Naive thymus-derived CD4-positive, alpha-beta T cell (primary cell): Measurements from ENCODE around the gene ZNF583. TPM values are rescaled to one million over a fixed set of nuclear protein-coding genes. Genes with fewer than 3 reads are reported as not detected.

Experiments
- ATAC-seq: fragments of 150-1000 bp; cut with Tn5 transposase; 2 replicates; pipeline ENCODE4 v1.10.0; 2021; ENCODE audit warnings: mild to moderate bottlenecking, moderate library complexity
- CTCF ChIA-PET: fragments of 350-600 bp; sonication (Branson Sonifier 250); formaldehyde crosslinking; loops from one replicate; lab custom pipeline; 2021; ENCODE audit warnings: antibody characterized with exemption; lab: Charles Lee
- POLR2A ChIA-PET: fragments of 350-600 bp; sonication (Branson Sonifier 250); formaldehyde crosslinking; loops from one replicate; lab custom pipeline; 2021; ENCODE audit warnings: antibody characterized with exemption, inconsistent platforms; lab: Charles Lee
- DNase-seq, 9 donors: peaks; one replicate each; pipeline versions ENCODE4 v3.0.0 to v3.0.0-alpha.2; 2020 to 2022; ENCODE audit warnings: mixed read lengths in 1 of 9
- H3K27ac ChIP-seq: one replicate; pipeline ENCODE4 v1.7.0; 2013; ENCODE audit warnings: mild to moderate bottlenecking, low read depth, low read length, moderate library complexity
- H3K27me3 ChIP-seq, 2 donors: one replicate each; pipeline ENCODE4 v1.7.0; 2013; ENCODE audit warnings: low read length in 2 of 2, mild to moderate bottlenecking in 2 of 2, moderate library complexity in 2 of 2; ENCODE audit not compliant: control insufficient read depth in 2 of 2, insufficient read depth in 2 of 2
- H3K36me3 ChIP-seq, 3 experiments: 1 replicate in 2 of 3; 2 replicates in 1 of 3; pipeline ENCODE4 v1.7.0; 2013; ENCODE audit warnings: low read length in 3 of 3, mild to moderate bottlenecking in 3 of 3, moderate library complexity in 1 of 3; ENCODE audit not compliant: insufficient read depth in 3 of 3, control insufficient read depth in 2 of 3
- H3K4me1 ChIP-seq, 2 donors: one replicate each; pipeline ENCODE4 v1.7.0; 2013; ENCODE audit warnings: low read length in 2 of 2, mild to moderate bottlenecking in 2 of 2, moderate library complexity in 1 of 2; ENCODE audit not compliant: control insufficient read depth in 2 of 2, insufficient read depth in 2 of 2
- H3K4me3 ChIP-seq: 2 replicates; pipeline ENCODE4 v1.7.0; 2013; ENCODE audit warnings: mild to moderate bottlenecking, low read length
- H3K9me3 ChIP-seq, 3 experiments: 1 replicate in 2 of 3; 2 replicates in 1 of 3; pipeline ENCODE4 v1.7.0; 2013; ENCODE audit warnings: low read length in 3 of 3; ENCODE audit not compliant: control insufficient read depth in 2 of 3
- H3K27ac Mint-ChIP-seq, 9 donors: one replicate each; pipeline ENCODE4 v1.8.0; 2020 to 2022; ENCODE audit warnings: mixed read lengths in 9 of 9, mild to moderate bottlenecking in 8 of 9, moderate library complexity in 5 of 9, inconsistent platforms in 2 of 9
- H3K27me3 Mint-ChIP-seq, 5 donors: one replicate each; pipeline ENCODE4 v1.8.0; 2021 to 2022; ENCODE audit warnings: mixed read lengths in 5 of 5, mild to moderate bottlenecking in 1 of 5
- H3K36me3 Mint-ChIP-seq, 5 donors: one replicate each; pipeline ENCODE4 v1.8.0; 2020 to 2022; ENCODE audit warnings: mixed read lengths in 5 of 5, mild to moderate bottlenecking in 3 of 5, inconsistent platforms in 1 of 5
- H3K4me1 Mint-ChIP-seq, 7 donors: one replicate each; pipeline ENCODE4 v1.8.0; 2020 to 2022; ENCODE audit warnings: mixed read lengths in 7 of 7, mild to moderate bottlenecking in 3 of 7, inconsistent platforms in 1 of 7
- H3K4me3 Mint-ChIP-seq, 10 donors: one replicate each; pipeline ENCODE4 v1.8.0; 2020 to 2022; ENCODE audit warnings: mild to moderate bottlenecking in 10 of 10, mixed read lengths in 10 of 10, moderate library complexity in 6 of 10, inconsistent platforms in 2 of 10
- H3K9me3 Mint-ChIP-seq, 11 donors: one replicate each; pipeline ENCODE4 v1.8.0; 2020 to 2022; ENCODE audit warnings: mixed read lengths in 11 of 11, mild to moderate bottlenecking in 4 of 11, inconsistent platforms in 1 of 11, moderate library complexity in 1 of 11
- intact Hi-C, 2 donors: fragments of 100-400 bp; cut with micrococcal nuclease; formaldehyde crosslinking; loops; one replicate each; pipeline ENCODE4 v1.15.1; 2023
- polyA plus RNA-seq, 2 donors: library from polyadenylated mRNA; unstranded; fragments of 300-500 nt; fragmentation: Illumina TruSeq; gene quantifications; one replicate each; pipeline ENCODE4 v1.2.3, GENCODE V29; 2021
- total RNA-seq, 6 experiments: library from RNA in 5 of 6; stranded (reverse) in 5 of 6; gene quantifications; 1 replicate in 5 of 6; 2 replicates in 1 of 6; pipeline ENCODE4 v1.2.3 and lab custom pipeline; 2021 to 2026

The ZNF583 gene
- total and polyA plus RNA-seq, 7 experiments from 2014 or later, result 2.4 to 20.1 (median 13.8) TPM

DNA sequence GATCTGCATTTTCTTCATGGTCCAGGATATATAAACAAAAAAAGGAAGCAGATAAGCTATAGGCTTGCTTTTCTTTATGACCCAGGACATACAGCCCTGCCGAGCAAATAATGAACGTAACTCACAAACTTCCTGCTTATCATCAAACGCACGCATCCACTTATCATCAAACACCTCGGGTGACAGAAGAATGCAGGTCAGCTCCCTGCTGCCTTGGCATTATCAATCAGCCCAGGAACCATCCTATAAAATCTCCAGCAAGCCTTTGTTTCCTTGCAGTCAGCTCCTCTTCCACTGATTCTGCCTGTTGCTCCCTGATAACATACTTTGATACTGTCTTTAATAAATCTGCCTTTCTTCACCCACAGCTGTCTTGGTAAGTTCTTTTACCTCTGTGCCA, 5.3 kb upstream of the ZNF583 start:
- CTCF ChIA-PET, result no interaction called here
- H3K36me3 Mint-ChIP-seq, result peaks cover 22 to 74% (median 55%) of the 10 kb centered on the region in 5 donors

DNA sequence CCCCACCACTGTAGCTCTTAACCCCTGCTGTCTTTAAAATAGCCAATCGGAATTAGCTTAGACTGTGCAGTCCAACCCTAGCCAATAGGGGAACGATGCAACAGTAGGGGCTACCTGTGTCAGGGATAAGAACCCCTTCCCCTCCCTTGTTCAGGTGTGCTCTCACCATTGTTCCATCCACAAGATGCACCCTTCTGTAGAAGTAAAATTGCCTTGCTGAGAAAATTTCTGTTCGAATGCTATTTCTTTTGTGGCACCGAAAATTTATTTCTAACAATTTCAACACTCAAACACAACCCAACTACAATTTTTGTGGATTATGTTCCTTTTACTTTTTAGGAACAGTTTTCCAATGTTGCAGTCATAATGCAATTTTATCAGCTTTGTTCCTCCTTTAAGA, 3.6 kb upstream of the ZNF583 start:
- peak overlapping the region in 1 of 10 donors; percentile 12 for H3K4me3 Mint-ChIP-seq
- H3K27me3 Mint-ChIP-seq, result no peaks in the 10 kb centered on the region
- intact Hi-C loops, result loop anchor here in 1 of 2 donors (5.0 to 10.0 kb wide), 2 partner anchors 954 to 1752 kb away; partner anchors contain the start of genes ZNF304 and ZNF329
- peaks cover 8 to 16% of the 10 kb centered on the region in 2 donors for H3K4me1 ChIP-seq
- no peak for ATAC-seq
- H3K4me3 ChIP-seq, result no peak overlapping the region
- H3K9me3 ChIP-seq, result peaks cover 10 to 53% (median 17%) of the 10 kb centered on the region in 3 experiments
- no peak for DNase-seq
- peaks cover 0 to 26% (median 0%) of the 10 kb centered on the region in 3 experiments for H3K36me3 ChIP-seq
- peaks cover 19 to 30% (median 28%) of the 10 kb centered on the region in 7 donors for H3K4me1 Mint-ChIP-seq
- H3K27me3 ChIP-seq, result no peaks in the 10 kb centered on the region
- peaks cover 12 to 93% (median 53%) of the 10 kb centered on the region in 11 donors for H3K9me3 Mint-ChIP-seq
- H3K36me3 Mint-ChIP-seq, result peaks cover 33 to 73% (median 60%) of the 10 kb centered on the region in 5 donors
- H3K27ac Mint-ChIP-seq, result no peak overlapping the region
- H3K27ac ChIP-seq, result no peak overlapping the region
- ChIA-PET POLR2A (interaction anchor here (0.7 kb wide), 1 partner anchor 8 kb away, joined by 3 read pairs; no protein-coding TSS in a partner anchor), CTCF (no interaction called here)

More for the DNA sequence above, 5.3 kb upstream of the ZNF583 start:
- Mint-ChIP-seq H3K9me3 (peaks cover under 1 to 94% (median 60%) of the 10 kb centered on the region in 11 donors), H3K4me1 (peaks cover 7 to 25% (median 15%) of the 10 kb centered on the region in 7 donors), H3K4me3 (no peak overlapping the region), H3K27me3 (no peaks in the 10 kb centered on the region), H3K27ac (no peak overlapping the region)
- Histone ChIP-seq H3K27ac (no peak overlapping the region), H3K36me3 (peaks cover 0 to 23% (median 0%) of the 10 kb centered on the region in 3 experiments), H3K27me3 (no peaks in the 10 kb centered on the region), H3K4me1 (peaks cover 8 to 10% of the 10 kb centered on the region in 2 donors), H3K4me3 (no peak overlapping the region), H3K9me3 (peaks cover 10 to 68% (median 21%) of the 10 kb centered on the region in 3 experiments)
- no peak for ATAC-seq
- intact Hi-C loops, result loop anchor here (10.0 kb wide), 2 partner anchors 1096 to 1326 kb away; partner anchors contain the start of genes ZNF671 (in 1 of the 2) and ZNF773 (in 1 of the 2)
- no peak for DNase-seq
- POLR2A ChIA-PET, result no interaction called here

DNA sequence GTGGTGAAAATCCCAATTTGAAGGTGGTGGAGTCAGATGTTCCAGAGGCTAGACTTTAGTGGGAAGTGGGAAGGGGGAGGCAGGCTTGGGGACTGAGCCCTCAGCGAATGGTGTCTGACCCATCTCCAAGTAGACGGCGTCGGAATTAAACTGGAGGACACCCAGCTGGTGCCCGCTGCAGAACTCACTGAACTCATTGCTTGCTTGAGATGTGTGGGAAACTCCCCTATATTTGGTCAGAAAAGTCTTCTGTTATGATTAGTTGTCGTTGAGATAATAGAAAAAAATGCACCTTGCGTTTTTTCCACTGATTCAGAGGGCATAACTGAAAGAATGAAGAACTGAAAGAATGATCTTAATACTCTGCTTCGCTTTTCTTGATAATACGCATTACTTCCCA, 871 bp upstream of the ZNF583 start:
- ChIA-PET POLR2A (interaction anchor here (0.6 to 1.5 kb wide), 8 partner anchors 8 to 1780 kb away, joined by 3 to 7 read pairs (median 4); partner anchors contain the start of genes ZNF274, ZNF582 and ZSCAN5A), CTCF (no interaction called here)
- Mint-ChIP-seq H3K4me3 (peak overlapping the region; percentile 87 to 98 (median 94)), H3K27ac (peak overlapping the region; percentile 80 to 98 (median 95)), H3K4me1 (peaks cover 19 to 37% (median 30%) of the 10 kb centered on the region in 7 donors), H3K36me3 (peaks cover 35 to 81% (median 68%) of the 10 kb centered on the region in 5 donors), H3K9me3 (peaks cover 23 to 96% (median 56%) of the 10 kb centered on the region in 11 donors), H3K27me3 (no peaks in the 10 kb centered on the region)
- DNase-seq (no peak), ATAC-seq (no peak)
- peaks cover 6 to 35% (median 9%) of the 10 kb centered on the region in 3 experiments for H3K36me3 ChIP-seq
- peak overlapping the region; percentile 96 for H3K27ac ChIP-seq
- H3K9me3 ChIP-seq, result peaks cover 10 to 41% (median 16%) of the 10 kb centered on the region in 3 experiments
- intact Hi-C loops, result loop anchor here (1.0 to 10.0 kb wide), 5 partner anchors 10 to 1749 kb away; partner anchors contain the start of genes ZFP28 (in 1 of the 2), ZNF304 (in 1 of the 2), ZNF329 (in 1 of the 2) and ZNF582 (in 1 of the 2)
- peaks cover 8 to 16% of the 10 kb centered on the region in 2 donors for H3K4me1 ChIP-seq
- H3K4me3 ChIP-seq, result peak overlapping the region; percentile 86
- H3K27me3 ChIP-seq, result no peaks in the 10 kb centered on the region

DNA sequence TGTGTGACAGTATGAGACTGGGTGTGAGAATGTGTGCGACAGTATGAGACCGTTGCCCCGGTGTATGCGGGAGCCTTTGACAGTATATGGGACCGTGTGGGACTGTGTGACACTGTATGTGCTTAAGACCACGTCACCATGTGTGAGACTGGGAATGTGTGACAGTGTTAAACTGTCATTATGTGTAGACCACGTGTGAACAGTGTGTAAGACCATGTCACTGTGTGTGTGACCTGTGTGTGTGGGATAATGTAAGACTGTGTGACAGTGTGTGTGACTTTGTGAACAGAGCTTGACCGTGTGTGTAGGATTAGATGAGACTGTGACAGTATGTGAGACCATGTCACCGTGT, 549 bp downstream of the ZNF583 start:
- Histone ChIP-seq H3K4me3 (peak overlapping the region; percentile 86), H3K27ac (peak overlapping the region; percentile 96), H3K27me3 (no peaks in the 10 kb centered on the region), H3K4me1 (peaks cover 8 to 16% of the 10 kb centered on the region in 2 donors), H3K9me3 (peaks cover 5 to 41% (median 19%) of the 10 kb centered on the region in 3 experiments), H3K36me3 (peaks cover 19 to 36% (median 22%) of the 10 kb centered on the region in 3 experiments)
- peak overlapping the region; percentile 87 to 98 (median 94) for H3K4me3 Mint-ChIP-seq
- CTCF ChIA-PET, result no interaction called here
- peaks cover 32 to 96% (median 60%) of the 10 kb centered on the region in 11 donors for H3K9me3 Mint-ChIP-seq
- POLR2A ChIA-PET, result interaction anchor here (1.4 to 1.5 kb wide), 2 partner anchors 11 to 12 kb away, joined by 5 to 7 read pairs; partner anchors contain the start of gene ZNF582
- peaks cover 19 to 37% (median 30%) of the 10 kb centered on the region in 7 donors for H3K4me1 Mint-ChIP-seq
- peak overlapping the region; percentile 80 to 98 (median 95) for H3K27ac Mint-ChIP-seq
- DNase-seq, result no peak
- intact Hi-C loops, result loop anchor here (1.0 to 10.0 kb wide), 9 partner anchors 11 to 1748 kb away; partner anchors contain the start of genes ZSCAN5A (in 2 of the 2), ZFP28 (in 1 of the 2), ZNF304 (in 1 of the 2) and ZNF329 (in 1 of the 2)
- peak; percentile 26 for ATAC-seq
- no peaks in the 10 kb centered on the region for H3K27me3 Mint-ChIP-seq
- H3K36me3 Mint-ChIP-seq, result peaks cover 35 to 81% (median 68%) of the 10 kb centered on the region in 5 donors

DNA sequence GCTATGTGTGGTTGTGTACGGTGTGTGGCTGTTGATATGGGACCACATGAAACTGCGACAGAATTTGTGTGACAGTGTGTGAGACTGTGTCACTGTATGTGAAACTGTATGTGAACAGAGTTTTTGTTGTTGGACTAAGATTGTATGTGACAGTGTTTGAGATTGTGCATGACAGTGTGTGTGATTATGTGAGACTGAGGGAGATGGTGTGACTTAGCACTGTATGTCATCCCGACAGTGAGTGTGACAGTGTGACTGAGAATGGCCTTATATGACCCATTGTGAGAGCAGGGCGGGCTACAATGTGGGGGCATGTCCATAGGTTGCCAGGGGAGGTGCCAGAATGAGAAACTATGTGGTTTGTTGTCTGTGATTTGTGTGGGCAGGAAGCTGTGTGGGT, 930 bp downstream of the ZNF583 start:
- Histone ChIP-seq H3K4me1 (peaks cover 8 to 16% of the 10 kb centered on the region in 2 donors), H3K36me3 (peaks cover 22 to 40% (median 22%) of the 10 kb centered on the region in 3 experiments), H3K27ac (no peak overlapping the region), H3K27me3 (no peaks in the 10 kb centered on the region), H3K4me3 (peak overlapping the region; percentile 86), H3K9me3 (peaks cover 5 to 37% (median 18%) of the 10 kb centered on the region in 3 experiments)
- Mint-ChIP-seq H3K9me3 (peaks cover 32 to 96% (median 63%) of the 10 kb centered on the region in 11 donors), H3K4me1 (peaks cover 19 to 37% (median 30%) of the 10 kb centered on the region in 7 donors), H3K27ac (peak overlapping the region in 7 of 9 donors; percentile 3 to 98 (median 95)), H3K4me3 (peak overlapping the region; percentile 87 to 98 (median 94)), H3K36me3 (peaks cover 39 to 81% (median 71%) of the 10 kb centered on the region in 5 donors), H3K27me3 (no peaks in the 10 kb centered on the region)
- DNase-seq, result no peak
- ChIA-PET CTCF (no interaction called here), POLR2A (no interaction called here)
- intact Hi-C loops, result loop anchor here in 1 of 2 donors (2.0 to 10.0 kb wide), 3 partner anchors 90 to 950 kb away; partner anchors contain the start of genes ZNF304, ZNF444 and ZSCAN5A
- no peak for ATAC-seq

DNA sequence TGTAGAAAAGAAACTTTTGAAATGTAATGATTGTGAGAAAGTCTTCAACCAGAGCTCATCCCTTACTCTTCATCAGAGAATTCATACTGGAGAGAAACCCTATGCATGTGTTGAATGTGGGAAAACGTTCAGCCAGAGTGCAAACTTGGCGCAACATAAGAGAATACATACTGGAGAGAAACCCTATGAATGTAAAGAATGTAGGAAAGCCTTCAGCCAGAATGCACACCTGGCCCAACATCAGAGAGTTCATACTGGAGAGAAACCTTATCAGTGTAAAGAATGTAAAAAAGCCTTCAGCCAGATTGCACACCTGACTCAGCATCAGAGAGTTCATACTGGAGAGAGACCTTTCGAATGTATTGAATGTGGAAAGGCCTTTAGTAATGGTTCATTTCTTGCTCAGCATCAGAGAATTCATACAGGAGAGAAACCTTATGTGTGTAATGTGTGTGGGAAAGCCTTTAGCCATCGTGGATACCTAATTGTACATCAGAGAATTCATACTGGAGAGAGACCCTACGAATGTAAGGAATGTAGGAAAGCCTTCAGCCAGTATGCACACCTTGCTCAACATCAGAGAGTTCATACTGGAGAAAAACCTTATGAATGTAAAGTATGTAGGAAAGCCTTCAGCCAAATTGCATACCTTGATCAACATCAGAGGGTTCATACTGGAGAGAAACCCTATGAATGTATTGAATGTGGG, 19.3 kb downstream of the ZNF583 start:
- H3K4me3 ChIP-seq, result peak overlapping the region; percentile 11
- Mint-ChIP-seq H3K27me3 (no peaks in the 10 kb centered on the region), H3K36me3 (peaks cover 28 to 69% (median 60%) of the 10 kb centered on the region in 5 donors), H3K27ac (no peak overlapping the region), H3K4me3 (no peak overlapping the region), H3K4me1 (no peaks in the 10 kb centered on the region), H3K9me3 (peaks cover 8 to 99% (median 87%) of the 10 kb centered on the region in 11 donors)
- no peaks in the 10 kb centered on the region for H3K27me3 ChIP-seq
- POLR2A ChIA-PET, result interaction anchor here (1.6 kb wide), 1 partner anchor 11 kb away, joined by 4 read pairs; no protein-coding TSS in a partner anchor
- DNase-seq, result no peak
- no peak overlapping the region for H3K27ac ChIP-seq
- intact Hi-C loops, result no loop called here
- peaks cover 0 to 37% (median 13%) of the 10 kb centered on the region in 3 experiments for H3K36me3 ChIP-seq
- no peak for ATAC-seq
- peaks cover 27 to 97% (median 67%) of the 10 kb centered on the region in 3 experiments for H3K9me3 ChIP-seq
- no peaks in the 10 kb centered on the region for H3K4me1 ChIP-seq
- CTCF ChIA-PET, result no interaction called here
